ENCODE results near the gene SURF4. TPM values are rescaled to one million over a fixed set of nuclear protein-coding genes. Genes with fewer than 3 reads are reported as not detected.
A peak's percentile ranks its signal among the peaks of the same experiment; 100 is the strongest.

Gene SURF4
- total RNA-seq, 4 donors from 2014 or later, result 104 to 140 (median 117) TPM

- H3K27me3 ChIP-seq, result no peaks in the 10 kb centered on the region
- peaks cover 19 to 66% (median 34%) of the 10 kb centered on the region in 3 donors for H3K4me1 ChIP-seq
- H3K4me3 ChIP-seq, result no peak overlapping the region
- no peak overlapping the region for H3K27ac ChIP-seq
- 59 to 70% methylated on average over 6 of the region's 8 CpGs for WGBS, 2 donors
- TF ChIP-seq CTCF (IDR thresholded peaks at IDR 0.05), result no peak
- TF ChIP-seq POLR2A (IDR thresholded peaks at IDR 0.05), result no peak
- H3K36me3 ChIP-seq, result peaks cover 29 to 60% (median 32%) of the 10 kb centered on the region in 3 donors
- no peak for DNase-seq
- no peaks in the 10 kb centered on the region for H3K9me3 ChIP-seq
- intact Hi-C loops (cut with DNase I), result no loop called here
These were observed 23.1 kb downstream of the SURF4 start for GRCh38 chr9:133352635-133353340.

- Histone ChIP-seq H3K4me1 (peaks cover 14 to 62% (median 27%) of the 10 kb centered on the region in 3 donors), H3K36me3 (peaks cover 29 to 60% (median 32%) of the 10 kb centered on the region in 3 donors), H3K27me3 (no peaks in the 10 kb centered on the region), H3K4me3 (no peak overlapping the region), H3K9me3 (no peaks in the 10 kb centered on the region), H3K27ac (peak overlapping the region in 2 of 4 donors; percentile 4 to 15)
- DNase-seq, result no peak
- intact Hi-C loops (cut with DNase I), result no loop called here
- 64 to 74% methylated on average over 8 to 9 of the region's 14 CpGs for WGBS, 2 donors
- TF ChIP-seq POLR2A (IDR thresholded peaks at IDR 0.05), result no peak
- TF ChIP-seq CTCF (IDR thresholded peaks at IDR 0.05), result peak in 5 of 6 experiments; percentile 14 to 67 (median 31)
These were observed 23.8 kb downstream of the SURF4 start for GRCh38 chr9:133351908-133352634.

GRCh38 chr9:133351526-133351907 is 24.3 kb downstream of the SURF4 start:
- no peak for TF ChIP-seq CTCF (IDR thresholded peaks at IDR 0.05)
- TF ChIP-seq POLR2A (IDR thresholded peaks at IDR 0.05), result no peak
- no peak for DNase-seq
- intact Hi-C loops (cut with DNase I), result no loop called here
- 80 to 100% methylated on average over 1 of the region's 3 CpGs for WGBS, 2 donors
- no peak overlapping the region for H3K4me3 ChIP-seq
- no peaks in the 10 kb centered on the region for H3K27me3 ChIP-seq
- peaks cover 29 to 60% (median 32%) of the 10 kb centered on the region in 3 donors for H3K36me3 ChIP-seq
- peaks cover 17 to 62% (median 26%) of the 10 kb centered on the region in 3 donors for H3K4me1 ChIP-seq
- no peaks in the 10 kb centered on the region for H3K9me3 ChIP-seq
- peak overlapping the region in 2 of 4 donors; percentile 4 to 15 for H3K27ac ChIP-seq

GRCh38 chr9:133349965-133350616 is 25.8 kb downstream of the SURF4 start:
- 56 to 59% methylated on average over 15 of the region's 15 CpGs for WGBS, 2 donors
- Histone ChIP-seq H3K9me3 (no peaks in the 10 kb centered on the region), H3K27ac (peak overlapping the region in 2 of 4 donors; percentile 95 to 96), H3K4me1 (peaks cover 16 to 67% (median 25%) of the 10 kb centered on the region in 3 donors), H3K27me3 (no peaks in the 10 kb centered on the region), H3K36me3 (peaks cover 29 to 72% (median 35%) of the 10 kb centered on the region in 3 donors), H3K4me3 (peak overlapping the region in 2 of 4 donors; percentile 90 to 95)
- TF ChIP-seq CTCF (IDR thresholded peaks at IDR 0.05) (no peak), POLR2A (IDR thresholded peaks at IDR 0.05) (no peak)
- intact Hi-C loops (cut with DNase I), result no loop called here
- DNase-seq, result no peak

Data from esophagus squamous epithelium (tissue), 5 donors.